HG03565 (cell line): ENCODE results near the gene RBCK1.
"Not testable (repeated sequence)": the region's sequence is repeated elsewhere in the genome, so short reads cannot be mapped to it uniquely, and the experiment has no call there.

ENCODE experiments used
- ATAC-seq: cut with Tn5 transposase; IDR thresholded peaks from one replicate; pipeline ENCODE4 v1.9.1; 2021; ENCODE audit warnings: mild to moderate bottlenecking, moderate library complexity; ENCODE audit not compliant: unreplicated experiment

The RBCK1 gene

DNA sequence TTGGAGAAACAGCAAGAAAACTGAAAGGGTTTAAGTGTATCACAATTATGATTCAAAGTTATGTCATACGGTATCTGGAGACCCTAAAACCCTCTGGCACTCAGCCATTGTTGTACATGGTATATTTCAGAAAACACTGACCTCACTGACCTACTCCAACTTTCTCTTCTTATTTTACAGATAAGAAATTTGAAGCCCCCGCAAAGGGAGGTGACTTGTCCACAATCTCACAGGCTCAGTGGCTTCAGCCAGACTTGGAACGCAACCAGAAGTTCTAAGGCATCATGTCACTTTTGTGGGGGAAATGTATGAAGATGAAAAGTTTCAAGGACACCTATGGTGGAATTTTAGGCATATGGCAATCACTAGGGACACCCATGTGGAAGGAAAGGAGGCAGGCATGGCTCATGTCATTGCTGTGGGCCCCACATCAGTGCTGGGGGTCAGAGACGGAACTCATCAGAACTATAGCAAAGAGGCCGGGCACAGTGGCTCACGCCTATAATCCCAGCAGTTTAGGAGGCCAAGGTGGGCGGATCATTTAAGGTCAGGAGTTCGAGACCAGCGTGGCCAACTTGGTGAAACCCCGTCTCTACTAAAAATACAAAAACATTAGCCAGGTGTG lies 32.7 kb upstream of the RBCK1 start:
- no peak for ATAC-seq

DNA sequence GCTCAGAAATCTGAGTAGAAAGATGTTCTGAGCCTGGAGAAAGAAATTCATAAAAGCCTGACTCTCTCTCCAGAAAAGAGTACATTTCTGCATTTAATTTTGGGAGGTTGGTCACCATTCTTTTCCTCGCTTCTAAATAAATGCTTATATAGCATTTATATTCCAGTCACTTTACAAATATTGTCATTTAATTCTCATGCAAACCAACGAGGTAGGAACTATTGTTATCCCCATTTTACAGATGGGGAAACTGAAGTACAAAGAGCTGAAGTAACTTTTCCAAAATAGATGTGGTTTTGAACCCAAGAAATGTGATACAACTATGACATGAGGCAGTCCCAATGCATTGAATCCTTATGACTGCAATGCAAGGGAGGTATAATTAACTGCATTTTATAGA lies 32.0 kb upstream of the RBCK1 start:
- no peak for ATAC-seq

DNA sequence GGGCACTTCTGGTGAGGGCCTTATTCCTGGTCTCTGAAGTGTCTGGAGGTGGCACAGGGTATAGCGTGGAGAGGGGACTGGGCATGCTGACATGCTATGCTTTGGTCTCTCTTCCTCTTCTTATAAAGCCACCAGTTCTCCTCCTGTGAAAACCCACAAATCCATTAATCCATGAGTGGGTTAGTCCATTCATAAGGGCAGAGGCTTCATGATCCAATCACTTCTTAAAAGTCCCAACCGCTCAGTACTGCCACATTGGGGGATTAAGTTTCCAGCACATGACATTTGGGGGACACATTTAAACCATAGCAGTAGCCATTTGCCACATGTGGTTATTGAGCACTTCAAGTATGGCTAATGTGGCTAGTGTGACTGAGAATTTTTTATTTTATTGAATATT lies 31.3 kb upstream of the RBCK1 start:
- ATAC-seq, result no peak

DNA sequence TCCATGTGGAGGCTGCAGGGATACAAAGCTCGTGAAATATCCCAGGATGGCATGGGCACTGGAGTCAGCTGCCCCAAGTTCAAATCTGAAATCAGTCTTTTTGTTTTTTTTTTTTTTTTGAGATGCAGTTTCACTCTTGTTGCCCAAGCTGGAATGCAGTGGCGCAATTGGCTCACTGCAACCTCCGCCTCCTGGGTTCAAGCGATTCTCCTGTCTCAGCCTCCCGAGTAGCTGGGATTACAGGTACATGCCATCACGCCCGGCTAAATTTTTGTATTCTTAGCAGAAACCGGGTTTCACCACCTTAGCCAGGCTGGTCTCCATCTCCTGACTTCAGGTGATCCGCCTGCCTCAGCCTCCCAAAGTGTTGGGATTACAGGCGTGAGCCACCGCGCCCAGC lies 30.5 kb upstream of the RBCK1 start:
- ATAC-seq, result not testable (repeated sequence)

DNA sequence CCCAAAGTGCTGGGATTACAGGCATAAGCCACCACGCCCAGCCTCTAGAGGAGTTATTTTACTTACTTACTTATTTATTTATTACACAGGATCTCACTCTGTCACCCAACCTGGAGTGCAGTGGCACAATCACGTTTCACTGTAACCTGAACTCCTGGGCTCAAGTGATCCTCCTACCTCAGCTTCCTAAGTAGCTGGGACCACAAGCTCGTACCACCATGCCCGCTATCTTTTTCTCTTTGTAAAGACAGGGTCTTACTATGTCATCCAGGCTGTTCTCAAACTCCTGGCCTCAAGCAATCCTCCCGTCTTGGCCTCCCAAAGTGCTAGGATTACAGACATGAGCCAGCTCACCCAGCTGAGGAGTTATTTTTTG lies 29.1 kb upstream of the RBCK1 start:
- ATAC-seq, result no peak

DNA sequence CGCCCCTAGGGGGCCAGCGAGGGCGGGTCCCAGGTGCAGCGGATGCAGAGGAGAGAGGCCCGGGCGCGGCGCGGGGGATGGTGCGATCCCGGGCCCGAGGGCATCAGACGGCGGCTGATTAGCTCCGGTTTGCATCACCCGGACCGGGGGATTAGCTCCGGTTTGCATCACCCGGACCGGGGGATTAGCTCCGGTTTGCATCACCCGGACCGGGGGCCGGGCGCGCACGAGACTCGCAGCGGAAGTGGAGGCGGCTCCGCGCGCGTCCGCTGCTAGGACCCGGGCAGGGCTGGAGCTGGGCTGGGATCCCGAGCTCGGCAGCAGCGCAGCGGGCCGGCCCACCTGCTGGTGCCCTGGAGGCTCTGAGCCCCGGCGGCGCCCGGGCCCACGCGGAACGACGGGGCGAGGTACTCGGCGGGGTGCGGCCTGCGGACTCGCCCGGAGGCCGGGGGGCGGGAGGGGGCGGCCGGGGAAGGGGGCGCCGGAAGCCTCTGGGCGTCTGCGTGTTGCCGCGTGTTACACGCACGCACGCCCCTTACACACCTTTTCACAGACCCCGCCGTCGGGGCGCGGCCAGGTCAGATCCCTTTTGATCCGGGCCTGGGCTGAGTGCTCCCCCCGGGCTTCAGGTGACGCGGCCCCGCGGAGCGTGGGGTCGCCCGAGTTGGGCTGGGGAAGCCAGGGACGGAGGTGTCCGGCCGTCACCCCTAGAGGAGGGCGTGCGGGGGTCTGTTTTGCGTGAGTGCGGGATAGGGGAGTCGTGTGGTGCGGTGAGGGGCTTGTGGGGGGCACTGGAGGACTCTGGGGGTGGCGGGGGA lies 27.1 kb upstream of the RBCK1 start:
- peak; percentile 38 for ATAC-seq

DNA sequence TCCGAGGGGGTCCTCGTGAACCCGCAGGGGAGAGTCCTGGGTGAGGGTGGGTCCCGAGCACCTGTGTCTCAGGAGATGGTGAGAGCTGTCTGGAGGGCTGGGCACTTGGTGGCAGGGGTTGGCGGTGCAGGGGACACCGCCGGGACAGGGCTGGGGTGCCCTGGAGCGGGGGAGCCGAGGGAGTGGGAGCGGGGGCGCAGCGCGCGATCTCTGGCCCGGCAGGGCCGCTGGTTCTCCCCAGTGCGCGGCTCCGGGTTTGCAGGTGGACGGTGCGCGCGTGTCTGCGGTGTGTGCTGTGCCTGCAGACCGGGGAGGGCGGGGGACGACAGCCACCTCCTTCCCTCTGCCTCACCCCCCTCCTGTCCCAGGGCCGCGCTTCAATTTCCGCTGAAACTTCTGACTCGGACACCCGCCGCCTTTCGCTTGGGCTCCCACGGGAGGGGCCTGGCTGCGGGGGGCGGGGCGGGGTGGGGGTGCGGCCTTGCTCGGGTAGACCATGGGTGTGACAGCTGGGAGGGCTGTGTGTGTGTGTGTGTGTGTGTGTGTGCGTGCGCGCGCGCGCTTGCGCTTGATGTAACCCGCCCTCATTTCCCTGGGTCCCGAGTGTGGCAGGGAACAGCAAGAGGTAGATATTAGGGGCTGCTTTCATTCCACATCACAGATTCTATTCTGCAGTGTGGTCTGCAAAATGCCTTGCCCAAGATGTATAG lies 26.4 kb upstream of the RBCK1 start:
- peak; percentile 33 for ATAC-seq

DNA sequence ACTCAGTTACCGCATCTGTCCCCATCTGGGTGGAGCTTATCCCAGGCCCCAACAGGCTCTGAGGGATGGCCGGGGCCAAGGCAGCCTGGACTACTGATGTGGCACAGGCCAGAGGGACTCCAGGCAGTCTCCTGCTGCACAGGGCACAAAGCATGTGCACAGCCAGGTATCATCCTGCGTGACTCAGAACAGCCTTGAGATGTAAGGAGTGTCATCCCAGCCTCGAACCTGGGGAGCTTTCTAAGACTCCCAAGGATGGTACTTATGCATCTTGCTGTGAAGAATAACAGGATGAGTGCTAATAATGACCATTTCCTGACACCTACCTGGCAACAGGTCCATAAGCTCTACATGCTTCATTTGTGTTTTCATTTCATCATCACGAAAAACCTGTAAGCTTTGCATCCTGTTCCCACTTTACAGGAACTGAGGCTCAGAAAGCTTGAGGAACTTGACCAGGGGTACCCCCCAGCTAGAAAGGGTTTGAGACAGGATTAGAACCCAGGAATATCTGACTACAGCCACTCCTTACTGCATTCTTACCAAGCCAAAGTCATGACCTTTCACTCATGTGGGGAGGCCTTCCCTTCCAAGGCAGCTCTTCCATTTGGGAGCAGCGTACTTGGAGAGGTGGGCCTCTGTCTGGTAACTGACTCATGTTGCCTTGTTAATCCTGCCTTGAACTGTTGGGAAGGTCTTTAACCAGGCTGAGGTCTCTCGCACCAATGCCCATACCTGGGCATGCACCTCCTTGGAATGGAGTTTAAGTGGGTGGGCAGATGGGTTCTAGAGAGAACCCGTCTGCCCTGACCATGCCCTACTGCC lies 25.6 kb upstream of the RBCK1 start:
- no peak for ATAC-seq

DNA sequence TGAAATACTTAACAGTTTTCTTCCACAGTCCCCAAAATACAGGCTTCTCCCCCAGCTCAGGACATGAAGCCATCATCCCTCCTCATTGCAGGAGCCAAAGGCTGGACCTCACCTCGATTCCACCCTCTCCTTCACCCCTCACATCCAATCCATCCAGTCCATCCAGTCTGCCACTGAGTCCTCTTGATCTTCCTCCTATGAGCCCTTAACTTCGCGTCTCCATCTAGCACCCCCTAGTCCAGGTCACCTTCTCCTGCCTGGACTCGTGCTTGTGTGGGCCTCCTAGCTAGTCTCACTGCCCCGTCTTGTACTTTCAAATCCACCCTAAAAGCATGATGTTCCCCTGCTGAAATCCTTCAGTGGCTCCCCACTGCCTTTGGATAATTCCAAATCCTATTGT lies 24.2 kb upstream of the RBCK1 start:
- ATAC-seq, result no peak

DNA sequence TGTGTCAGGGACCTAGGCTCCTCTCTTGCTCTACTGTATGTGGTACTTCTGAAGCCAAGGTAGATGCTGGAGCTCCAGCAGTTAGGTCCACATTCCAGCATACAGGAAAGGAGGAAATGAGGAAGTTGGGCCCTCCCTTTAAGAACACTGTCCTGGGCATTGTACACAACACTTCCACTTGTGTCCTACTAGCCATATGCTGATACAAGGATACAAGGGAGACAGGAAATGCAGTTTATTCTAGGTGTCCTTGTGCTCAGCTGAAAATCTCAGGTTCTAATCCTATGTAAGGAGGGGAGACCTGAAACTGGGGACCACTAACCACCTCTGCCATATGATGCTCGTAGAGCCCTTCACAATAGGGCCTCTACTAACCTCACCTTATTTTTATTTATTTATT lies 23.4 kb upstream of the RBCK1 start:
- no peak for ATAC-seq

DNA sequence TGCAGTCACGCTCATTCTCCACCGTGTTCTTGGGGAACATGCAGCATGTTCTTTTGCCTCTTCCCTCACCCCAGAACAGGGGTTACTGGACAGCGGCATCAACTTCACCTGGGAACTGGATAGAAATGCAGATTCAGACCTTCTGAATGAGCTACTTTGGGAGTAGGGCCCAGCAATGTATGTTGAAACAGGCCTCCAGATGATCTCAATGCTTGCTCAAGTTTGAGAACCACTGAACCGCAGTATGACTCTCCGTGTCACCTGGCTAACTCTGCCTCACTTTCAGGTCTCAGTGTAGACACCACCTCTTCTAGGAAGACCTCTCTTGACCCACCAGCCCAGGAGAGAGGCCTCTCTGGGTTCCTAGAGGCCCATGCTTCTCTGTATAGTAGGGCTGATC lies 22.7 kb upstream of the RBCK1 start:
- no peak for ATAC-seq

DNA sequence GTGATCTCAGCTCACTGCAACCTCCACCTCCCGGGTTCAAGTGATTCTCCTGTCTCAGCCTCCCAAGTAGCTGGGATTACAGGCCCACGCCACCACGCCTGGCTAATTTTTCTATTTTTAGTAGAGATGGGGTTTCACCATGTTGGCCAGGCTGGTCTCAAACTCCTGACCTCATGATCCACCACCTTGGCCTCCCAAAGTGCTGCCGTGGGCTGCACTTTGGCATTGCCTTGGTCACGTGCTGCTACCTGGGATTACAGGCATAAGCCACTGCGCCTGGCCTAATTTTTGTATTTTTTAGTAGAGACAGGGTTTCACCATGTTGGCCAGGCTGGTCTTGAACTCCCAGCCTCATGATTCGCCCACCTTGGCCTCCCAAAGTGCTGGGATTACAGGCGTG lies 21.5 kb upstream of the RBCK1 start:
- ATAC-seq, result not testable (repeated sequence)

DNA sequence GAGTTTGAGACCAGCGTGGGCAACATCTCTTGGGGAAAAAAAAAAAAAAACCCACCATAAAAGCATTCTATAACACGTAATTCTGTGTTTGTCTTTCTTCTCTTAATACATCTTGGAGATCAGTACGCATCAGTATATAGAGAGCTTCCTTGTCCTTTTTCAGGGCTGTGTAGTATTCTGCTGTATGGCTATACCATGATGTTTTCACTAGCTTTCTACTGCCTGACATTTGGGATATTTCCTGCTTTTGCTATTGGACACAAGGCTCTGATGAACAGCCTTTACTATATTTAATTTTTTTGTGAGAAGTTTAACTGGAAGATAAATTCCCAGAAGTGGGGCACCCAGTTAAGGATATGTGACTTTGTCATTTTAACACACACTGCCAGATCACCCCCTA lies 20.6 kb upstream of the RBCK1 start:
- ATAC-seq, result no peak

DNA sequence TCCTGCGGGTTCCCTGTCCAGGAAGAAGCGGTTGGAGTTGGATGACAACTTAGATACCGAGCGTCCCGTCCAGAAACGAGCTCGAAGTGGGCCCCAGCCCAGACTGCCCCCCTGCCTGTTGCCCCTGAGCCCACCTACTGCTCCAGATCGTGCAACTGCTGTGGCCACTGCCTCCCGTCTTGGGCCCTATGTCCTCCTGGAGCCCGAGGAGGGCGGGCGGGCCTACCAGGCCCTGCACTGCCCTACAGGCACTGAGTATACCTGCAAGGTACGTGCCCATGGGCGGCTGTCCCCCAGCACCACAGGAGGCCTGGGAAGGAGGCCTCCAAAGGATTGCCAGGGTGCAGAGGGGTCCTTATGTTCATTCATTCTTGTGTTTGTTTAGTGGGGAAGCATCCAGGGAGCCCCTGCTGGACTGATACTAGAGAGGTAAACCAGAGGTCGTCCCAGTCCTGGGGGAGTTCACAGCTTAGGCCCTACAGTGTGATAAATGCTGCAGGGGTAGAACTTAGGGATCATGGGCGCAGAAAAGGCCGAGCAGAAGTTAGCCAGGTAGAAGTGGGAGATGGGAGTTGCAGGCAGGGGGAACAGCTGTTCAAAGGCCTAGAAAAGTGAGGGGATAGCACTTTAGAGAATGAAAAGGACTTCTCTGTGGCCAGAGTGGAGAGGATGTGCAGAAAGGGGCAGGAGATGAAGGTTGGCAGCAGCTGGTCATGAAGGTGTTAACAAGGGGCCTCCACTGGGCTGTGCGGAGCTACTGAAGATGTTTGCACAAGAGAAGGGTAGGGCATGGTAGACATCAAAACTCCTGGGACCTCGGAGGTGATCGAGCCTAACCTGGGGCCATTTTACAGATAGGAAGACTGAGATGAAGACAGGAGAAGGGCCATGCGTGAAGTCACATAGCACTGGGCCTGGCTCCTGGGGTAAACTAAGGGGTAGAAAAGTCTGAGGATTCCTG lies 19.8 kb upstream of the RBCK1 start:
- no peak for ATAC-seq

DNA sequence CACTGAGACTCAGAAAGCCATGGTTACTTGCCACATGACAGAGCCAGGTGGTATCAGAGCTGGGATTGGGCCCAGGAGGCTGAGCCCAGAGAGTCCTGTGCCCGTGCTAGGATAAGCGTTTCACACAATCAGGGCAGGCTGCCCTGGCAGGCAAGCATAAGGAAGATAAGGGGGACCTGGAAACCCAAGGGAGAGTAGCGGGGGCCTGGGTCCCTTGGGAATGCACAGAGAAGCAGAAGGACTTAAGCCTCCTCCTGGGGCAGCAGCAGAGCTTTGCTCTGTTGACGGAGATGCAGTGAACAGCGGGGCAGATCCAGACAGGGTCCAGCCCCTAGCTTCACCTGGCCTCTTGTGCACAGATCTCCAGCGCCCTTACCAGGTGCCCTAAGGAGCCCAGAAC lies 18.9 kb upstream of the RBCK1 start:
- no peak for ATAC-seq

DNA sequence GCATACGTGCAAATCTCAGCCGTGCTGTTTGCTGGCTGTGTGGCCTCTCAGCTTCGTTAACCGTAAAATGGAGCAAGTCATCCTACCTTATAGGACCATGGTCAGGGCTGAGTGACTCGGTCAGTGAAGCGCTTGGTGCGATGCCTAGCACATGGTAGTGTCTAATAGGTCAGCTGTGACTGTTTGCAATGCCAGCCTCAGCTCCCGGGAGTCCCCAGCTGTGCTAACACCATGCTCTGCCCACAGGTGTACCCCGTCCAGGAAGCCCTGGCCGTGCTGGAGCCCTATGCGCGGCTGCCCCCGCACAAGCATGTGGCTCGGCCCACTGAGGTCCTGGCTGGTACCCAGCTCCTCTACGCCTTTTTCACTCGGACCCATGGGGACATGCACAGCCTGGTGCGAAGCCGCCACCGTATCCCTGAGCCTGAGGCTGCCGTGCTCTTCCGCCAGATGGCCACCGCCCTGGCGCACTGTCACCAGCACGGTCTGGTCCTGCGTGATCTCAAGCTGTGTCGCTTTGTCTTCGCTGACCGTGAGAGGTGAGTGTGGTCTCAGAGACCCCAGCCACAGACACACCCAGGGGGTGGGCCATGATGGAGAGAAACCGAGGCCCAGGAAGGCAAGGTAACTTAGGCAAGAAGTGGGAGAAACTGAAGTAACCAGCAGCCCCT lies 16.9 kb upstream of the RBCK1 start:
- no peak for ATAC-seq

DNA sequence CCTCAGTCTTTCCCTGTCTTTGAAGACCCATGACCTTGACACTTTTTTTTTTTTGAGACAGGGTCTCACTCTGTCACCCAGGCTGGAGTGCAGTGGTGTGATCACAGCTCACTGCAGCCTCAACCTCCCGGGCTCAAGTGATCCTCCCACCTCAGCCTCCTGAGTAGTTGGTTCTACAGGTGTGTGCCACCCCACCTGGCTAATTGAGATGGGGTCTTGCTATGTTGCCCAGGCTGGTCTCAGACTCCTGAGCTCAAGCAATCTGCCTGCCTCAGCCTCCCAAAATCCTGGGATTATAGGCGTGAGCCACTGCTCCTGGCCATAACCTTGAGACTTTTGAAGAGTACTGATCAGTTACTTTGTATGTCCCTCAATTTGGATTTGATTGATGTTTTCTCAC lies 14.8 kb upstream of the RBCK1 start:
- not testable (repeated sequence) for ATAC-seq

DNA sequence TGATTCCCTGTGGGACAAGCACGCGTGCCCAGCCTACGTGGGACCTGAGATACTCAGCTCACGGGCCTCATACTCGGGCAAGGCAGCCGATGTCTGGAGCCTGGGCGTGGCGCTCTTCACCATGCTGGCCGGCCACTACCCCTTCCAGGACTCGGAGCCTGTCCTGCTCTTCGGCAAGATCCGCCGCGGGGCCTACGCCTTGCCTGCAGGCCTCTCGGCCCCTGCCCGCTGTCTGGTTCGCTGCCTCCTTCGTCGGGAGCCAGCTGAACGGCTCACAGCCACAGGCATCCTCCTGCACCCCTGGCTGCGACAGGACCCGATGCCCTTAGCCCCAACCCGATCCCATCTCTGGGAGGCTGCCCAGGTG lies 11.9 kb upstream of the RBCK1 start:
- no peak for ATAC-seq

DNA sequence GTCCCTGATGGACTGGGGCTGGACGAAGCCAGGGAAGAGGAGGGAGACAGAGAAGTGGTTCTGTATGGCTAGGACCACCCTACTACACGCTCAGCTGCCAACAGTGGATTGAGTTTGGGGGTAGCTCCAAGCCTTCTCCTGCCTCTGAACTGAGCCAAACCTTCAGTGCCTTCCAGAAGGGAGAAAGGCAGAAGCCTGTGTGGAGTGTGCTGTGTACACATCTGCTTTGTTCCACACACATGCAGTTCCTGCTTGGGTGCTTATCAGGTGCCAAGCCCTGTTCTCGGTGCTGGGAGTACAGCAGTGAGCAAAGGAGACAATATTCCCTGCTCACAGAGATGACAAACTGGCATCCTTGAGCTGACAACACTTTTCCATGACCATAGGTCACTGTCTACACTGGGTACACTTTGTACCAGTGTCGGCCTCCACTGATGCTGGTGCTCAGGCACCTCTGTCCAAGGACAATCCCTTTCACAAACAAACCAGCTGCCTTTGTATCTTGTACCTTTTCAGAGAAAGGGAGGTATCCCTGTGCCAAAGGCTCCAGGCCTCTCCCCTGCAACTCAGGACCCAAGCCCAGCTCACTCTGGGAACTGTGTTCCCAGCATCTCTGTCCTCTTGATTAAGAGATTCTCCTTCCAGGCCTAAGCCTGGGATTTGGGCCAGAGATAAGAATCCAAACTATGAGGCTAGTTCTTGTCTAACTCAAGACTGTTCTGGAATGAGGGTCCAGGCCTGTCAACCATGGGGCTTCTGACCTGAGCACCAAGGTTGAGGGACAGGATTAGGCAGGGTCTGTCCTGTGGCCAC lies 11.3 kb upstream of the RBCK1 start:
- ATAC-seq, result no peak
